ENCODE results near the gene DST. TPM values are rescaled to one million over a fixed set of nuclear protein-coding genes. Genes with fewer than 3 reads are reported as not detected.
A peak's percentile ranks its signal among the peaks of the same experiment; 100 is the strongest.

Gene DST
- total RNA-seq, 2 experiments from 2014 or later = 1.3 to 1.7 TPM

DNA sequence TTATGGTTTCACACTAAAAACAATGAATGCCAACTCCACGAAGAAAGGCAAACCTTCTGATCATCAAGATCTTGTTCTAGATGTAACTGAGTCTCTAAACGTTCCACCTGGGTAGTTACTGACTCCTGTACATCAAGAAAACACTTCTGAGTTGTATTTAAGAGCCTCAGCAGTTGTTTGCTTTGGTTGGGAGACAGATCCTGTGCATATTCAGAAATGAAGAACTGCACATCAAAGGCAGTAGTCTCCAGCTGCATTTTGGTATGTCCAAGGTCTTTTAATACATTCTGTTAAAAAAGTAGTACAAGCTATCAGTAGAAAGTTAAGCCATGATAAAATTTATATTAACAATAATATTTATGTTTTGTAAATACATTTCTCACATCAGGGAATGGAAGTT lies 41.3 kb downstream of the DST start:
- no peaks in the 10 kb centered on the region for H3K9me3 Mint-ChIP-seq
- TF ChIP-seq, protein P1, sequence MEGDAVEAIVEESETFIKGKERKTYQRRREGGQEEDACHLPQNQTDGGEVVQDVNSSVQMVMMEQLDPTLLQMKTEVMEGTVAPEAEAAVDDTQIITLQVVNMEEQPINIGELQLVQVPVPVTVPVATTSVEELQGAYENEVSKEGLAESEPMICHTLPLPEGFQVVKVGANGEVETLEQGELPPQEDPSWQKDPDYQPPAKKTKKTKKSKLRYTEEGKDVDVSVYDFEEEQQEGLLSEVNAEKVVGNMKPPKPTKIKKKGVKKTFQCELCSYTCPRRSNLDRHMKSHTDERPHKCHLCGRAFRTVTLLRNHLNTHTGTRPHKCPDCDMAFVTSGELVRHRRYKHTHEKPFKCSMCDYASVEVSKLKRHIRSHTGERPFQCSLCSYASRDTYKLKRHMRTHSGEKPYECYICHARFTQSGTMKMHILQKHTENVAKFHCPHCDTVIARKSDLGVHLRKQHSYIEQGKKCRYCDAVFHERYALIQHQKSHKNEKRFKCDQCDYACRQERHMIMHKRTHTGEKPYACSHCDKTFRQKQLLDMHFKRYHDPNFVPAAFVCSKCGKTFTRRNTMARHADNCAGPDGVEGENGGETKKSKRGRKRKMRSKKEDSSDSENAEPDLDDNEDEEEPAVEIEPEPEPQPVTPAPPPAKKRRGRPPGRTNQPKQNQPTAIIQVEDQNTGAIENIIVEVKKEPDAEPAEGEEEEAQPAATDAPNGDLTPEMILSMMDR (IDR thresholded peaks at IDR 0.05) = no peak
- H3K27me3 Mint-ChIP-seq = peaks cover 11% of the 10 kb centered on the region
- H3K27ac Mint-ChIP-seq = no peak overlapping the region
- ATAC-seq (no peak), DNase-seq (no peak)
- CTCF ChIA-PET = no interaction called here
- no peaks in the 10 kb centered on the region for H3K36me3 Mint-ChIP-seq (ENCODE audit: low read depth)
- no peak overlapping the region for H3K4me3 Mint-ChIP-seq
- POLR2A ChIA-PET = no interaction called here
- H3K4me1 Mint-ChIP-seq (ENCODE audit: low read depth) = peaks cover 2% of the 10 kb centered on the region
- intact Hi-C loops (cut with micrococcal nuclease) = no loop called here

DNA sequence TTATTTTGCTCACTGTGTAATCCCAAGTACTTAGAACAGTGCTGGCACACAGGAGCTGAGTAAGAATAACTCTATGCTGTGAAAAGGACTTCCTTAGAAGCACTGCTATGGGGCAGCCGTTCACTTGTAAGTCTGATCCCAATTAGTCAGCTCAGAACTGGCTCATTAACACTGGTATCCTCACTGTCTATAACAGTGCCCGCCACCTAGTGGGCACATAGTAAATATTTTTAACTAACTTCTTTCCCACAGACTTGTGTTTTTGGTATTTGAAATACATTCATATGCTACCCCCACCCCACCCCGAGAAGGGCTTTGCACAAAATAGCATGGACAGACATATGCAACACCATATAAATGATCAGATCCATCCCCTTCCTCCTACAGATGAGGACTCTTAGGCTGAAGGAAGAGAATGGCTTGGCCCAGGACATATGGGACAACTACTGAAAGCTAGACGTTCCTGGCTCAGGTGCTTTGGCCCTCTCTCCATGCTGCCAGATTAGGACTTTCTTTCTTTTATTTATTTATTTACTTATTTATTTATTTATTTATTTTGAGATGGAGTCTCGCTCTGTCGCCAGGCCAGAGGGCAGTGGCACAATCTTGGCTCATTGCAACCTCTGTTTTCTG lies 47.1 kb downstream of the DST start:
- DNase-seq = peak; percentile 58
- CTCF ChIA-PET = interaction anchor here (0.8 to 2.5 kb wide), 20 partner anchors 8 to 257 kb away, joined by 3 to 15 read pairs (median 4); no protein-coding TSS in a partner anchor
- POLR2A ChIA-PET = no interaction called here
- Mint-ChIP-seq H3K36me3 (ENCODE audit: low read depth) (no peaks in the 10 kb centered on the region), H3K4me3 (no peak overlapping the region), H3K27ac (no peak overlapping the region), H3K4me1 (ENCODE audit: low read depth) (peaks cover 23% of the 10 kb centered on the region), H3K27me3 (peaks cover 4% of the 10 kb centered on the region), H3K9me3 (no peaks in the 10 kb centered on the region)
- peak; percentile 74 for ATAC-seq
- TF ChIP-seq, protein P1 (IDR thresholded peaks at IDR 0.05) = peak; percentile 70
- intact Hi-C loops (cut with micrococcal nuclease) = loop anchor here (2.0 kb wide), 1 partner anchor 237 kb away; no protein-coding TSS in a partner anchor

DNA sequence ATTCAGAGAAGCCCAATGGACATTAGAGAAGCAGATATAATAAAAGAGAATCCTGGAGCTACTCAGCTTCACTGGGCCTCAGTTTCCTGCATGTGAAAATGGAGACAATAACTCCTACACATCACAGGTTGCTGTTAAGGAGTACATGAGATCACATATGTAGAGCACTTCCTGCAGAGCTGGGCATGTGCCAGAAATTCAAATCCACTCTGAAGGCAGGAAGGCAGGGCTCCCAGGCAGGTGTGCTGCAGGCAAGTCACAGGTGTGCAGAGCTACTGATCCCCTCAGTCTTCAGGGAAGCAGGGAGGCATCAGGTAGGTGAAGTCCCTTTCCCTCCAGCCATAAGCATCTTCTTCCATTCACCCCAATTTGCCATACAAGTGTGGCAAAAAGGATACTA lies 48.0 kb downstream of the DST start:
- H3K9me3 Mint-ChIP-seq = no peaks in the 10 kb centered on the region
- peaks cover 23% of the 10 kb centered on the region for H3K4me1 Mint-ChIP-seq (ENCODE audit: low read depth)
- ATAC-seq (no peak), DNase-seq (peak; percentile 4)
- intact Hi-C loops (cut with micrococcal nuclease) = loop anchor here (2.0 kb wide), 1 partner anchor 236 kb away; no protein-coding TSS in a partner anchor
- H3K36me3 Mint-ChIP-seq (ENCODE audit: low read depth) = no peaks in the 10 kb centered on the region
- TF ChIP-seq, protein P1 (IDR thresholded peaks at IDR 0.05) = no peak
- H3K27ac Mint-ChIP-seq = no peak overlapping the region
- peaks cover 4% of the 10 kb centered on the region for H3K27me3 Mint-ChIP-seq
- ChIA-PET CTCF (interaction anchor here (0.7 to 2.5 kb wide), 17 partner anchors 9 to 258 kb away, joined by 3 to 15 read pairs (median 4); no protein-coding TSS in a partner anchor), POLR2A (no interaction called here)
- H3K4me3 Mint-ChIP-seq = no peak overlapping the region

DNA sequence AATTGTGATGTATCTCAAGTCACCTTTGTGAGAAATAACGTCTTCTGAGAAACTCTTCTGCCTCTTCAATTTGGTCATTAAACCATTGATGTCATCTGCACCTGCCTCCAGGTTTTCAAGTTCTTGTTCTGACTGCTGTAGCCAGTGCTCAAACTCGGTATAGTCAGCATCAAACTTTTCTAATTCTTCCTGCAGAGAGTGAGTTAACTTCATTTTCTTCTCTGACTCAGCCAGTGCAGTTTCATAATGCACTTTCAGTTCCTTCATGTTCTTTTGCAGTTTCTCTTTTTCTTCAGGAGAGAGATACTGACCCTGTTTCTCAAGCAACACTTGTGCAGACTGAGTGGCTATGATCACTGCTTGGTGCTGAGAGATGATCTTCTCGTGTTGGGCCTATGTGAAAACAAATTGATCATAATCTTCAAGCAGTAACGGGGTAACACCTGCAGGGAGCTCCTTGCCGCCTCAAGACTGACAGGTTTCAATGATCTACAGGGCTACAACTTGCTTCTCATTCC lies 48.8 kb downstream of the DST start:
- DNase-seq = peak; percentile 34
- TF ChIP-seq, protein P1 (IDR thresholded peaks at IDR 0.05) = no peak
- Mint-ChIP-seq H3K4me3 (no peak overlapping the region), H3K27ac (no peak overlapping the region), H3K9me3 (no peaks in the 10 kb centered on the region), H3K4me1 (ENCODE audit: low read depth) (peaks cover 23% of the 10 kb centered on the region), H3K36me3 (ENCODE audit: low read depth) (no peaks in the 10 kb centered on the region), H3K27me3 (peaks cover 4% of the 10 kb centered on the region)
- POLR2A ChIA-PET = no interaction called here
- CTCF ChIA-PET = interaction anchor here (0.9 to 3.3 kb wide), 11 partner anchors 10 to 238 kb away, joined by 3 to 15 read pairs (median 5); no protein-coding TSS in a partner anchor
- intact Hi-C loops (cut with micrococcal nuclease) = loop anchor here (2.0 kb wide), 1 partner anchor 235 kb away; no protein-coding TSS in a partner anchor
- ATAC-seq = peak; percentile 86

DNA sequence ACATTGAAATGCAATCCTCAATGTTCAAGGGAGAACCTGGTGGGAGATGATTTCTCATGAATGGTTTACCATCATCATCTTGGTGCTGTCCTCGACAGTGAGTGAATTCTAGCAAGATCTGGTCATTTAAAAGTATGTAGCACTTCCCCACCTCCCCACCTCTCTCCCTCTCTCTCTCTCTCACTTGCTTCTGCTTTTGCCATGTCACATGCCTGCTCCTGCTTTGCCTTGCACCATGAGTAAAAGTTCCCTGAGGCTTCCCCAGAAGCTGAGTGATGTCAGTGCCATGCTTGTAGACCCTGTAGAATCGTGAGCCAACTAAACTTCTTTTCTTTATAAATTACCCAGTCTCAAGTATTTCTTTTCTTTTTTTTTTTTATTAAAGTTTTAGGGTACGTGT lies 60.5 kb downstream of the DST start:
- ATAC-seq = no peak
- ChIA-PET CTCF (interaction anchor here (3.7 kb wide), 1 partner anchor 12 kb away, joined by 23 read pairs; no protein-coding TSS in a partner anchor), POLR2A (no interaction called here)
- no peak for DNase-seq
- no peaks in the 10 kb centered on the region for H3K4me1 Mint-ChIP-seq (ENCODE audit: low read depth)
- no peak overlapping the region for H3K27ac Mint-ChIP-seq
- no peaks in the 10 kb centered on the region for H3K27me3 Mint-ChIP-seq
- no peaks in the 10 kb centered on the region for H3K9me3 Mint-ChIP-seq
- H3K4me3 Mint-ChIP-seq = no peak overlapping the region
- no peaks in the 10 kb centered on the region for H3K36me3 Mint-ChIP-seq (ENCODE audit: low read depth)
- TF ChIP-seq, protein P1 (IDR thresholded peaks at IDR 0.05) = no peak
- intact Hi-C loops (cut with micrococcal nuclease) = no loop called here
